ENCODE measurements around the gene MRPL4.

DNA sequence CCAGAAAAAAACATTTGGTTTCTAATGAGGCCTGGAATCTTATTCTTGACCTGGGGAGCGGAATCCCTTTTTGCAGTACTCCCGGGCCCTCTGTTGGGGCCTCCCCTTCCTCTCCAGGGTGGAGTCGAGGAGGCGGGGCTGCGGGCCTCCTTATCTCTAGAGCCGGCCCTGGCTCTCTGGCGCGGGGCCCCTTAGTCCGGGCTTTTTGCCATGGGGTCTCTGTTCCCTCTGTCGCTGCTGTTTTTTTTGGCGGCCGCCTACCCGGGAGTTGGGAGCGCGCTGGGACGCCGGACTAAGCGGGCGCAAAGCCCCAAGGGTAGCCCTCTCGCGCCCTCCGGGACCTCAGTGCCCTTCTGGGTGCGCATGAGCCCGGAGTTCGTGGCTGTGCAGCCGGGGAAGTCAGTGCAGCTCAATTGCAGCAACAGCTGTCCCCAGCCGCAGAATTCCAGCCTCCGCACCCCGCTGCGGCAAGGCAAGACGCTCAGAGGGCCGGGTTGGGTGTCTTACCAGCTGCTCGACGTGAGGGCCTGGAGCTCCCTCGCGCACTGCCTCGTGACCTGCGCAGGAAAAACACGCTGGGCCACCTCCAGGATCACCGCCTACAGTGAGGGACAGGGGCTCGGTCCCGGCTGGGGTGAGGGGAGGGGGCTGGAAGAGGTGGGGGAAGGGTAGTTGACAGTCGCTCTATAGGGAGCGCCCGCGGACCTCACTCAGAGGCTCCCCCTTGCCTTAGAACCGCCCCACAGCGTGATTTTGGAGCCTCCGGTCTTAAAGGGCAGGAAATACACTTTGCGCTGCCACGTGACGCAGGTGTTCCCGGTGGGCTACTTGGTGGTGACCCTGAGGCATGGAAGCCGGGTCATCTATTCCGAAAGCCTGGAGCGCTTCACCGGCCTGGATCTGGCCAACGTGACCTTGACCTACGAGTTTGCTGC is 35.1 kb downstream of the MRPL4 start, which contains the start of gene ICAM4:
- TF ChIP-seq, protein P1, sequence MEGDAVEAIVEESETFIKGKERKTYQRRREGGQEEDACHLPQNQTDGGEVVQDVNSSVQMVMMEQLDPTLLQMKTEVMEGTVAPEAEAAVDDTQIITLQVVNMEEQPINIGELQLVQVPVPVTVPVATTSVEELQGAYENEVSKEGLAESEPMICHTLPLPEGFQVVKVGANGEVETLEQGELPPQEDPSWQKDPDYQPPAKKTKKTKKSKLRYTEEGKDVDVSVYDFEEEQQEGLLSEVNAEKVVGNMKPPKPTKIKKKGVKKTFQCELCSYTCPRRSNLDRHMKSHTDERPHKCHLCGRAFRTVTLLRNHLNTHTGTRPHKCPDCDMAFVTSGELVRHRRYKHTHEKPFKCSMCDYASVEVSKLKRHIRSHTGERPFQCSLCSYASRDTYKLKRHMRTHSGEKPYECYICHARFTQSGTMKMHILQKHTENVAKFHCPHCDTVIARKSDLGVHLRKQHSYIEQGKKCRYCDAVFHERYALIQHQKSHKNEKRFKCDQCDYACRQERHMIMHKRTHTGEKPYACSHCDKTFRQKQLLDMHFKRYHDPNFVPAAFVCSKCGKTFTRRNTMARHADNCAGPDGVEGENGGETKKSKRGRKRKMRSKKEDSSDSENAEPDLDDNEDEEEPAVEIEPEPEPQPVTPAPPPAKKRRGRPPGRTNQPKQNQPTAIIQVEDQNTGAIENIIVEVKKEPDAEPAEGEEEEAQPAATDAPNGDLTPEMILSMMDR (IDR thresholded peaks at IDR 0.05): no peak
- no peak for TF ChIP-seq POLR2A (IDR thresholded peaks at IDR 0.05)
- TF ChIP-seq EP300 (IDR thresholded peaks at IDR 0.05; ENCODE audit: low read depth): no peak
